ENCODE data around the gene CTPS2.
"Not testable (repeated sequence)": the region's sequence is repeated elsewhere in the genome, so short reads cannot be mapped to it uniquely, and the experiment has no call there.

CTPS2 gene

GRCh38 chrX:16733013-16733412, 20.5 kb upstream of the CTPS2 start:
- H3K4me3 ChIP-seq (ENCODE audit: low read depth, low read length), result no peak overlapping the region
- TF ChIP-seq POLR2A (IDR thresholded peaks at IDR 0.05; ENCODE audit: extremely low read depth, insufficient read length) (no peak), MYC (IDR thresholded peaks at IDR 0.05; ENCODE audit: low read depth, low read length) (no peak), CTCF (IDR thresholded peaks at IDR 0.05; ENCODE audit: low read depth, low read length) (no peak), MAX (IDR thresholded peaks at IDR 0.05; ENCODE audit: low read depth, low read length) (no peak)
- DNase-seq (ENCODE audit: low read depth), result no peak

GRCh38 chrX:16730450-16730849, 18.0 kb upstream of the CTPS2 start:
- TF ChIP-seq CTCF (IDR thresholded peaks at IDR 0.05; ENCODE audit: low read depth, low read length) (no peak), POLR2A (IDR thresholded peaks at IDR 0.05; ENCODE audit: extremely low read depth, insufficient read length) (no peak), MYC (IDR thresholded peaks at IDR 0.05; ENCODE audit: low read depth, low read length) (no peak), MAX (IDR thresholded peaks at IDR 0.05; ENCODE audit: low read depth, low read length) (no peak)
- no peak for DNase-seq (ENCODE audit: low read depth)
- H3K4me3 ChIP-seq (ENCODE audit: low read depth, low read length), result no peak overlapping the region

- TF ChIP-seq MAX (IDR thresholded peaks at IDR 0.05; ENCODE audit: low read depth, low read length) (no peak), POLR2A (IDR thresholded peaks at IDR 0.05; ENCODE audit: extremely low read depth, insufficient read length) (no peak), MYC (IDR thresholded peaks at IDR 0.05; ENCODE audit: low read depth, low read length) (no peak), CTCF (IDR thresholded peaks at IDR 0.05; ENCODE audit: low read depth, low read length) (no peak)
- no peak for DNase-seq (ENCODE audit: low read depth)
- H3K4me3 ChIP-seq (ENCODE audit: low read depth, low read length), result no peak overlapping the region
Observed at GRCh38 chrX:16727637-16728036, 15.2 kb upstream of the CTPS2 start.

- not testable (repeated sequence) for H3K4me3 ChIP-seq (ENCODE audit: low read depth, low read length); DNase-seq (ENCODE audit: low read depth)
Observed at GRCh38 chrX:16726347-16726988, 14.0 kb upstream of the CTPS2 start.

- no peak for DNase-seq (ENCODE audit: low read depth)
Observed at GRCh38 chrX:16725072-16725471, 12.6 kb upstream of the CTPS2 start.

GRCh38 chrX:16722481-16722880, 10.0 kb upstream of the CTPS2 start:
- no peak overlapping the region for H3K4me3 ChIP-seq (ENCODE audit: low read depth, low read length)
- TF ChIP-seq POLR2A (IDR thresholded peaks at IDR 0.05; ENCODE audit: extremely low read depth, insufficient read length) (no peak), MAX (IDR thresholded peaks at IDR 0.05; ENCODE audit: low read depth, low read length) (no peak), CTCF (IDR thresholded peaks at IDR 0.05; ENCODE audit: low read depth, low read length) (no peak), MYC (IDR thresholded peaks at IDR 0.05; ENCODE audit: low read depth, low read length) (no peak)
- DNase-seq (ENCODE audit: low read depth), result no peak

More at GRCh38 chrX:16725072-16725471, 12.6 kb upstream of the CTPS2 start:
- no peak overlapping the region for H3K4me3 ChIP-seq (ENCODE audit: low read depth, low read length)
- no peak for TF ChIP-seq MYC (IDR thresholded peaks at IDR 0.05; ENCODE audit: low read depth, low read length)
- no peak for TF ChIP-seq POLR2A (IDR thresholded peaks at IDR 0.05; ENCODE audit: extremely low read depth, insufficient read length)
- no peak for TF ChIP-seq CTCF (IDR thresholded peaks at IDR 0.05; ENCODE audit: low read depth, low read length)
- no peak for TF ChIP-seq MAX (IDR thresholded peaks at IDR 0.05; ENCODE audit: low read depth, low read length)
